Erythroblast (primary cell): ENCODE results near the gene CORO2A.

ENCODE experiments used
- GATA1 ChIP-seq: IDR thresholded peaks from 2 replicates; pipeline ENCODE4 v1.6.1; 2011; ENCODE audit warnings: low read depth, mild to moderate bottlenecking, control low read depth, low read length, moderate library complexity
- POLR2A ChIP-seq: IDR thresholded peaks from 2 replicates; pipeline ENCODE4 v1.6.1; 2011; ENCODE audit warnings: mild to moderate bottlenecking, low read length

DNA sequence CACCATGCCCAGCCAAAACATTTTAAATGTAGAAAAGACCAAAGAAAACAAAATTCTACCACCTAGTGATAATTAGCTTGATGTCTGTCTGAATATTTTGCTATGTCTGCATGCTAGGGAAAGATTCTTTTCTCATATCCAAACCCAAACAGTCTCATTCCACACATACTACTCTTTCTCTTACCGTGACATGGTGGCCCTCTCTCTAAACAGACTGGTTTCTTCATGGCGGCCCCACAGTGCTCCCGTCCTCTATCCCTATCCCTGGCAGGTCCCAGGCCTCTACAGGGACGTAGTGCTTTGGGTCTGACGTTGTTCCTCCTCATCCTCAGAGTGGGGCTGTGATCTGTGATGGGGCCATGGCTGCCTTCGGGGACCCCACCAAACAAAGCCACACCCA lies 8.1 kb downstream of the CORO2A start:
- TF ChIP-seq POLR2A = no peak
- no peak for TF ChIP-seq GATA1
